ENCODE data around the gene HNRNPAB.

DNA sequence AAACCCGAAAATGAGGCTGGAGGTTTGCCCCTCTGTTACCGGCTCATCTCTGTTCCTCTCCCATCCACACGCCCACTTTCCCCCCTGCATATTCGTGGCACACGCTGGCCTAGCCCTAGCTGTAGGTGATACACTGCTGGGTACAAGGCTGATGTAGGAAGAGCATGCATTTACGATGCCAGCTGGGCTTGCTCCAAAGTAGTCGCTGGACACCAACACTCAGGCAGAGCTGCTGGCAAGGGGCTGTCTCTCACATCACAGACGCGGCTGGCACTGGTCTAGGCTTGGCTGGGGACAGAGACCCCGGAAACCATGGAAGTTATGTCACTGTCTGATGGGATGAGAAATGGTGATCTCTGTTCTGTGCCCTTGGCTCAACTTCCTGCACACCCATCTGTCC is 38.1 kb downstream of the HNRNPAB start:
- TF ChIP-seq, protein P1, sequence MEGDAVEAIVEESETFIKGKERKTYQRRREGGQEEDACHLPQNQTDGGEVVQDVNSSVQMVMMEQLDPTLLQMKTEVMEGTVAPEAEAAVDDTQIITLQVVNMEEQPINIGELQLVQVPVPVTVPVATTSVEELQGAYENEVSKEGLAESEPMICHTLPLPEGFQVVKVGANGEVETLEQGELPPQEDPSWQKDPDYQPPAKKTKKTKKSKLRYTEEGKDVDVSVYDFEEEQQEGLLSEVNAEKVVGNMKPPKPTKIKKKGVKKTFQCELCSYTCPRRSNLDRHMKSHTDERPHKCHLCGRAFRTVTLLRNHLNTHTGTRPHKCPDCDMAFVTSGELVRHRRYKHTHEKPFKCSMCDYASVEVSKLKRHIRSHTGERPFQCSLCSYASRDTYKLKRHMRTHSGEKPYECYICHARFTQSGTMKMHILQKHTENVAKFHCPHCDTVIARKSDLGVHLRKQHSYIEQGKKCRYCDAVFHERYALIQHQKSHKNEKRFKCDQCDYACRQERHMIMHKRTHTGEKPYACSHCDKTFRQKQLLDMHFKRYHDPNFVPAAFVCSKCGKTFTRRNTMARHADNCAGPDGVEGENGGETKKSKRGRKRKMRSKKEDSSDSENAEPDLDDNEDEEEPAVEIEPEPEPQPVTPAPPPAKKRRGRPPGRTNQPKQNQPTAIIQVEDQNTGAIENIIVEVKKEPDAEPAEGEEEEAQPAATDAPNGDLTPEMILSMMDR (conservative IDR thresholded peaks at IDR 0.05 in 1 of 2, IDR thresholded peaks at IDR 0.05 in 1 of 2; ENCODE audit: extremely low read depth in 1 of 2, insufficient read depth in 1 of 2, low read depth in 1 of 2, low read length in 2 of 2) = no peak
- no peak for TF ChIP-seq EZH2 (IDR thresholded peaks at IDR 0.05; ENCODE audit: borderline replicate concordance, low read length)
